NCI-H128 (cell line): ENCODE results near the gene GNAL.
"Not testable (repeated sequence)": the region's sequence is repeated elsewhere in the genome, so short reads cannot be mapped to it uniquely, and the experiment has no call there.

Source experiments
- DNase-seq: peaks from one replicate; lab custom pipeline; 2025; ENCODE audit not compliant: unreplicated experiment; lab: John Stamatoyannopoulos, UW

GNAL gene

GRCh38 chr18:11688972-11689668, at the start of gene GNAL:
Gene GNAL (plus strand): TSS chr18:11689264. CDS start chr18:11689564, 300 bp downstream.
- DNase-seq, result peak; percentile 50

- DNase-seq, result not testable (repeated sequence)
These were observed 41.8 kb upstream of the GNAL start for GRCh38 chr18:11647310-11647709.

GRCh38 chr18:11647804-11648203, 41.3 kb upstream of the GNAL start:
- DNase-seq, result not testable (repeated sequence)

GRCh38 chr18:11649839-11650238, 39.2 kb upstream of the GNAL start:
- no peak for DNase-seq

- DNase-seq, result no peak
These were observed 37.2 kb upstream of the GNAL start for GRCh38 chr18:11651899-11652298.

- no peak for DNase-seq
These were observed 35.5 kb upstream of the GNAL start for GRCh38 chr18:11653521-11653920.

GRCh38 chr18:11654736-11655605, 34.1 kb upstream of the GNAL start:
- no peak for DNase-seq

GRCh38 chr18:11655606-11655932, 33.5 kb upstream of the GNAL start:
- DNase-seq, result no peak

GRCh38 chr18:11657152-11657551, 31.9 kb upstream of the GNAL start:
- DNase-seq, result no peak

GRCh38 chr18:11657554-11657953, 31.5 kb upstream of the GNAL start:
- no peak for DNase-seq

GRCh38 chr18:11658019-11658418, 31.0 kb upstream of the GNAL start:
- no peak for DNase-seq

GRCh38 chr18:11658989-11659388, 30.1 kb upstream of the GNAL start:
- no peak for DNase-seq

GRCh38 chr18:11660691-11661090, 28.4 kb upstream of the GNAL start:
- DNase-seq, result no peak

- no peak for DNase-seq
These were observed 27.6 kb upstream of the GNAL start for GRCh38 chr18:11661430-11661829.

GRCh38 chr18:11663439-11664029, 25.5 kb upstream of the GNAL start:
- no peak for DNase-seq

- DNase-seq, result no peak
These were observed 24.8 kb upstream of the GNAL start for GRCh38 chr18:11664286-11664685.

GRCh38 chr18:11665146-11665545, 23.9 kb upstream of the GNAL start:
- DNase-seq, result no peak

- no peak for DNase-seq
These were observed 23.5 kb upstream of the GNAL start for GRCh38 chr18:11665587-11665986.

- DNase-seq, result no peak
These were observed 22.9 kb upstream of the GNAL start for GRCh38 chr18:11666176-11666575.

GRCh38 chr18:11666831-11667230, 22.2 kb upstream of the GNAL start:
- no peak for DNase-seq

- no peak for DNase-seq
These were observed 21.5 kb upstream of the GNAL start for GRCh38 chr18:11667578-11667977.
